ENCODE measurements around the gene KRT35.

GRCh38 chr17:41513168-41513547, 32.2 kb upstream of the KRT35 start:
- no peak for TF ChIP-seq CTCF (IDR thresholded peaks at IDR 0.05; ENCODE audit: insufficient read depth, low read depth, low read length)
- TF ChIP-seq EZH2 (IDR thresholded peaks at IDR 0.05; ENCODE audit: insufficient read depth, low read length): no peak

Measured in astrocyte (in vitro differentiated cells and primary cell).